ENCODE results near the gene SDK1.

SDK1 gene

GRCh38 chr7:3956949-3957348, 655.9 kb downstream of the SDK1 start:
- no peak for TF ChIP-seq CTCF (IDR thresholded peaks at IDR 0.05)
- H3K4me3 ChIP-seq (ENCODE audit: low read depth in 1 of 2, low read length in 1 of 2) = no peak overlapping the region
- H3K36me3 ChIP-seq = no peaks in the 10 kb centered on the region
- H3K4me1 ChIP-seq (ENCODE audit: control insufficient read depth in 1 of 2, insufficient read depth in 1 of 2, low read depth in 1 of 2, low read length in 1 of 2) = no peaks in the 10 kb centered on the region
- H3K9me3 ChIP-seq = no peaks in the 10 kb centered on the region
- H3K27me3 ChIP-seq = no peaks in the 10 kb centered on the region
- H3K27ac ChIP-seq = no peak overlapping the region

- no peak overlapping the region for H3K27ac ChIP-seq
- no peak overlapping the region for H3K4me3 ChIP-seq (ENCODE audit: low read depth in 1 of 2, low read length in 1 of 2)
- no peaks in the 10 kb centered on the region for H3K4me1 ChIP-seq (ENCODE audit: control insufficient read depth in 1 of 2, insufficient read depth in 1 of 2, low read depth in 1 of 2, low read length in 1 of 2)
- no peaks in the 10 kb centered on the region for H3K36me3 ChIP-seq
- TF ChIP-seq CTCF (IDR thresholded peaks at IDR 0.05) = no peak
- no peaks in the 10 kb centered on the region for H3K27me3 ChIP-seq
- H3K9me3 ChIP-seq = no peaks in the 10 kb centered on the region
These were observed 656.5 kb downstream of the SDK1 start for GRCh38 chr7:3957472-3958108.

GRCh38 chr7:3958109-3958483, 657.0 kb downstream of the SDK1 start:
- H3K27ac ChIP-seq = no peak overlapping the region
- TF ChIP-seq CTCF (IDR thresholded peaks at IDR 0.05) = no peak
- H3K36me3 ChIP-seq = no peaks in the 10 kb centered on the region
- H3K4me1 ChIP-seq (ENCODE audit: control insufficient read depth in 1 of 2, insufficient read depth in 1 of 2, low read depth in 1 of 2, low read length in 1 of 2) = no peaks in the 10 kb centered on the region
- no peaks in the 10 kb centered on the region for H3K9me3 ChIP-seq
- H3K27me3 ChIP-seq = no peaks in the 10 kb centered on the region
- no peak overlapping the region for H3K4me3 ChIP-seq (ENCODE audit: low read depth in 1 of 2, low read length in 1 of 2)

- H3K36me3 ChIP-seq = no peaks in the 10 kb centered on the region
These were observed 658.3 kb downstream of the SDK1 start for GRCh38 chr7:3959364-3959763.

GRCh38 chr7:3960050-3960763, 659.2 kb downstream of the SDK1 start:
- no peaks in the 10 kb centered on the region for H3K9me3 ChIP-seq
- no peak for TF ChIP-seq CTCF (IDR thresholded peaks at IDR 0.05)
- no peaks in the 10 kb centered on the region for H3K4me1 ChIP-seq (ENCODE audit: control insufficient read depth in 1 of 2, insufficient read depth in 1 of 2, low read depth in 1 of 2, low read length in 1 of 2)

More at GRCh38 chr7:3959364-3959763, 658.3 kb downstream of the SDK1 start:
- no peaks in the 10 kb centered on the region for H3K9me3 ChIP-seq
- TF ChIP-seq CTCF (IDR thresholded peaks at IDR 0.05) = no peak
- H3K4me3 ChIP-seq (ENCODE audit: low read depth in 1 of 2, low read length in 1 of 2) = no peak overlapping the region
- H3K27me3 ChIP-seq = no peaks in the 10 kb centered on the region
- H3K27ac ChIP-seq = no peak overlapping the region
- no peaks in the 10 kb centered on the region for H3K4me1 ChIP-seq (ENCODE audit: control insufficient read depth in 1 of 2, insufficient read depth in 1 of 2, low read depth in 1 of 2, low read length in 1 of 2)

More at GRCh38 chr7:3960050-3960763, 659.2 kb downstream of the SDK1 start:
- H3K27ac ChIP-seq = no peak overlapping the region
- no peak overlapping the region for H3K4me3 ChIP-seq (ENCODE audit: low read depth in 1 of 2, low read length in 1 of 2)
- no peaks in the 10 kb centered on the region for H3K27me3 ChIP-seq
- no peaks in the 10 kb centered on the region for H3K36me3 ChIP-seq
